Skeletal muscle tissue (tissue), 4 donors: ENCODE results near the gene IL19. TPM values are rescaled to one million over a fixed set of nuclear protein-coding genes. Genes with fewer than 3 reads are reported as not detected.

Experiments
- H3K27ac ChIP-seq: one replicate; pipeline ENCODE4 v1.7.0; 2013; ENCODE audit warnings: mild to moderate bottlenecking, low read depth, low read length, inconsistent platforms
- H3K27me3 ChIP-seq, 3 donors: one replicate each; pipeline ENCODE4 v1.7.0; 2013; ENCODE audit warnings: low read length in 3 of 3; ENCODE audit not compliant: control insufficient read depth in 3 of 3, insufficient read depth in 3 of 3
- H3K36me3 ChIP-seq, 3 donors: one replicate each; pipeline ENCODE4 v1.7.0; 2013; ENCODE audit warnings: low read length in 3 of 3; ENCODE audit not compliant: control insufficient read depth in 3 of 3, insufficient read depth in 3 of 3
- H3K4me1 ChIP-seq, 3 donors: one replicate each; pipeline ENCODE4 v1.7.0; 2013; ENCODE audit warnings: low read length in 3 of 3, mild to moderate bottlenecking in 3 of 3; ENCODE audit not compliant: control insufficient read depth in 3 of 3, insufficient read depth in 3 of 3
- H3K4me3 ChIP-seq, 3 donors: one replicate each; pipeline ENCODE4 v1.7.0; 2013; ENCODE audit warnings: low read length in 3 of 3
- H3K9ac ChIP-seq, 3 donors: one replicate each; pipeline ENCODE4 v1.7.0; 2013; ENCODE audit warnings: low read length in 3 of 3, mild to moderate bottlenecking in 3 of 3, moderate library complexity in 2 of 3, low read depth in 1 of 3
- H3K9me3 ChIP-seq, 3 donors: one replicate each; pipeline ENCODE4 v1.7.0; 2013; ENCODE audit warnings: low read length in 3 of 3; ENCODE audit not compliant: control insufficient read depth in 3 of 3
- total RNA-seq: library from RNA; depleted of rRNA; stranded (reverse); fragments of >200 nt; gene quantifications from one replicate; pipeline ENCODE4 v1.2.3, GENCODE V29; 2014
- donor health status: Osteomylitis.

IL19 gene
- total RNA-seq, 1 donor from 2014 or later = not detected

DNA sequence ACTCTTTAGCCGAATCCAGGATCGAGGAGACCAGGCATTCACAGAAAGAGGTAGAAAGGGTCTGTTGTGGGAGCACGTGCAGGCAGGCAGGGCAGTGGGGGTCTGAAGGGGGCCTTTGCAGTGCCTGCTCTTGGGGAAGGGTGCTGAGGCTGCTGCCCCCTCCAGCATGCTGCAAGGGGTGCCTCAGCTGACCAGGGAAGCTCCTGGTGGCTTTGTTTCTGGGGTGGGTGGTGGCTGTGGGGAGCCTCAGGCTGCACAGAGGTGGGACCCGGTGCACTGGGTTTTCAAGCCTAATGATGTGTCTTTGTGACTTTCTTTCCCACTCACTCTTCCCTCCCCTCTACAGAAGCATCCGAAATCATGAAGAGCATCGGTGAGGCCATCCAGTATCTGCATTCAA lies 41.5 kb upstream of the IL19 start:
- H3K4me3 ChIP-seq = no peak overlapping the region
- peaks cover 44 to 49% (median 45%) of the 10 kb centered on the region in 3 donors for H3K36me3 ChIP-seq
- H3K27me3 ChIP-seq = no peaks in the 10 kb centered on the region
- no peaks in the 10 kb centered on the region for H3K9me3 ChIP-seq
- no peak overlapping the region for H3K27ac ChIP-seq
- H3K4me1 ChIP-seq = peaks cover 26 to 39% (median 31%) of the 10 kb centered on the region in 3 donors
- H3K9ac ChIP-seq = no peak overlapping the region

DNA sequence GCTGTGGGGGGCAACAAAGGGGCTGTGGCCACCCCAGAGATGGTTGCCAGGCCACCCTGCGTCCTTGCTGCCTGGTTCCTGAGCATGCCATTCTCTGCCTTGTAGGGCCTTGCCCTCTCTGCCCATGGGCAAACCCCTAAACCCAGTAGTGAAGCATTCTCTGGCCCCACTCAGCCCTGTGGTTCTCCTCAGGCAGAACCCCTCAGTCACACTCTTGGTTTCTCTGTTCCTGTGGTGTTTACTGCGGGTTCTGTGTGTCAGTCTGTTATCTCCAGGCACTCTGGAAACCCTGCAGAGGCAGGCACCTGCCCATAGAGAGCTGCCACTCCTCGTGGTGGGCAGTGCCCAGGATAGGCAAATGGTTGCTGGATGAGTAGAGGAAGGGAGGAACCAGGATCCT lies 41.1 kb upstream of the IL19 start:
- H3K9ac ChIP-seq = no peak overlapping the region
- H3K27me3 ChIP-seq = no peaks in the 10 kb centered on the region
- H3K4me3 ChIP-seq = no peak overlapping the region
- peaks cover 45 to 49% (median 49%) of the 10 kb centered on the region in 3 donors for H3K36me3 ChIP-seq
- H3K4me1 ChIP-seq = peaks cover 21 to 35% (median 26%) of the 10 kb centered on the region in 3 donors
- H3K9me3 ChIP-seq = no peaks in the 10 kb centered on the region
- H3K27ac ChIP-seq = no peak overlapping the region

DNA sequence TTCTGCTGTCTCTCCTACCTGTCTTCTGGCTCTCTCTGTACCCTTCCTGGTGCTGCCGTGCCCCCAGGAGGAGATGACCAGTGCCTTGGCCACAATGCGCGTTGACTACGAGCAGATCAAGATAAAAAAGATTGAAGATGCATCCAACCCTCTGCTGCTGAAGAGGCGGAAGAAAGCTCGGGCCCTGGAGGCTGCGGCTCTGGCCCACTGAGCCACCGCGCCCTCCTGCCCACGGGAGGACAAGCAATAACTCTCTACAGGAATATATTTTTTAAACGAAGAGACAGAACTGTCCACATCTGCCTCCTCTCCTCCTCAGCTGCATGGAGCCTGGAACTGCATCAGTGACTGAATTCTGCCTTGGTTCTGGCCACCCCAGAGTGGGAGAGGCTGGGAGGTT lies 38.1 kb upstream of the IL19 start:
- Histone ChIP-seq H3K27me3 (no peaks in the 10 kb centered on the region), H3K9me3 (no peaks in the 10 kb centered on the region), H3K9ac (no peak overlapping the region), H3K4me3 (no peak overlapping the region), H3K36me3 (peaks cover 50 to 59% (median 56%) of the 10 kb centered on the region in 3 donors), H3K4me1 (peaks cover 0 to 21% (median 9%) of the 10 kb centered on the region in 3 donors), H3K27ac (no peak overlapping the region)

DNA sequence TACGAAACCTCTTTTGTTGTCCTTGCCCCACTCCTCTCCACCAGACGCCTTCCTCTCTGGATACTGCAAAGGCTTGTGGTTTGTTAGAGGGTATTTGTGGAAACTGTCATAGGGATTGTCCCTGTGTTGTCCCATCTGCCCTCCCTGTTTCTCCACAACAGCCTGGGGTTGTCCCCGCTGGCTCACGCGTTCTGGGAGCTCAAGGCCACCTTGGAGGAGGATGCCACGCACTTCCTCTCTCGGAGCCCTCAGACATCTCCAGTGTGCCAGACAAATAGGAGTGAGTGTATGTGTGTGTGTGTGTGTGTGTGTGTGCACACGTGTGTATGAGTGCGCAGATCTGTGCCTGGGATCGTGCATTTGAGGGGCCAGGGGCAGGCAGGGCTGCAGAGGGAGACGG lies 37.6 kb upstream of the IL19 start:
- no peaks in the 10 kb centered on the region for H3K27me3 ChIP-seq
- peaks cover 50 to 59% (median 56%) of the 10 kb centered on the region in 3 donors for H3K36me3 ChIP-seq
- no peak overlapping the region for H3K4me3 ChIP-seq
- peaks cover 0 to 22% (median 11%) of the 10 kb centered on the region in 3 donors for H3K4me1 ChIP-seq
- no peak overlapping the region for H3K27ac ChIP-seq
- no peaks in the 10 kb centered on the region for H3K9me3 ChIP-seq
- no peak overlapping the region for H3K9ac ChIP-seq

DNA sequence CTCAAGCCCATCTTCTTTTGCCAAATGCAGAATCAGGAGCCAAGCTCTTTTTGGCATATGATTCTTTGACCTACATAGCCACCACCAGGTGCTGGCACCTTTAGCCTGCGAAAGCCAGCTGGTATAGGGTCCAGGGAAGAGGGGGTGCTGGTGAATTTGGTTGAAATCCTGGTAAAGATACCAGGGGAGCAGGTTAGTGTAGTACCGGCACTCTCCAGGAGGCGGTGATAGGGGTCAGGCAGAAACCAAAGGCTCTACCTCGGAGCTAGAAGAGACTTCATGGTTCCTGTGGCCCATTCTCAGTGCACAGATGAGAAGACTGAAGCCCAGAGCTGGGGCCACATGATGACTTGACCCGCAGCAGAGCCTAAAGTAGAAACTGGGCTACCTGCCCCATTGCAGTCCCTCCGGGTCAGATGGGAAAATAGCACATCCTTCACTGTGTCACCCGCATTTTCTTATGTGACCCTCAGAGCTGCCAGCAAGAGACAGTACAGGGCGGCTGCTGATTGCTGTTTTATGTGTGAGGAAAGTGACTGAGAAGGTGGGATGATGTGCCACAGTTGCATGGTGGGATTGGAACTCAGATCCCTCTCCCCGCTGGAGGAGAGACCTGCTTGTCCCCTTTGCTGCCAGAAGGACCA lies 36.0 kb upstream of the IL19 start:
- Histone ChIP-seq H3K9ac (no peak overlapping the region), H3K4me1 (peaks cover 10 to 31% (median 20%) of the 10 kb centered on the region in 3 donors)

DNA sequence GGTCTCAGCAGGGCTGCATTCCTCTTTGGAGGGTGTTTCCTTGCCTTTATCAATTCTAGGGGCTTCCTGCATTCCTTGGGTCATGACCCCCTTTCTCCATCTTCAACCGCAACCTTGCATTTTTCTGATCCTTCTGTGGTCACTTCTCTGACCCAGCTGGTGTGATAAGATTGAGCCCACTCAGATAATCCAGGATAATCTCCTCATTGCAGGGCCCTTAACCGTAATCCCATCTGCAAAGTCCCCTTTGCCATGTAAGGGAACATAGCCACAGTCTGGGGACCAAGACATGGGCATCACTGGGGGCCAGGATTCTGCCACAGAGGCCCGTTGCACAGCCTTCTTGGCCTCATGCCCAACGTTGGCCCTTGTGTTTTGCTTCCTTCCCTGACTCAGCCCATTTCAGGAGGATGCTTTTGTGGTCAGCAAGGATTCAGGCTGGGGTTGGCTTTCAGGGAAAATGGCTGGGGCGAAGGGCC lies 35.0 kb upstream of the IL19 start:
- no peak overlapping the region for H3K27ac ChIP-seq
- peaks cover 10 to 35% (median 20%) of the 10 kb centered on the region in 3 donors for H3K4me1 ChIP-seq
- H3K4me3 ChIP-seq = no peak overlapping the region
- no peaks in the 10 kb centered on the region for H3K27me3 ChIP-seq
- peaks cover 33 to 42% (median 40%) of the 10 kb centered on the region in 3 donors for H3K36me3 ChIP-seq
- no peak overlapping the region for H3K9ac ChIP-seq
- no peaks in the 10 kb centered on the region for H3K9me3 ChIP-seq

More for the DNA sequence above, 36.0 kb upstream of the IL19 start:
- H3K4me3 ChIP-seq = no peak overlapping the region
- H3K36me3 ChIP-seq = peaks cover 42 to 52% (median 50%) of the 10 kb centered on the region in 3 donors
- H3K27ac ChIP-seq = no peak overlapping the region
- no peaks in the 10 kb centered on the region for H3K9me3 ChIP-seq
- no peaks in the 10 kb centered on the region for H3K27me3 ChIP-seq

DNA sequence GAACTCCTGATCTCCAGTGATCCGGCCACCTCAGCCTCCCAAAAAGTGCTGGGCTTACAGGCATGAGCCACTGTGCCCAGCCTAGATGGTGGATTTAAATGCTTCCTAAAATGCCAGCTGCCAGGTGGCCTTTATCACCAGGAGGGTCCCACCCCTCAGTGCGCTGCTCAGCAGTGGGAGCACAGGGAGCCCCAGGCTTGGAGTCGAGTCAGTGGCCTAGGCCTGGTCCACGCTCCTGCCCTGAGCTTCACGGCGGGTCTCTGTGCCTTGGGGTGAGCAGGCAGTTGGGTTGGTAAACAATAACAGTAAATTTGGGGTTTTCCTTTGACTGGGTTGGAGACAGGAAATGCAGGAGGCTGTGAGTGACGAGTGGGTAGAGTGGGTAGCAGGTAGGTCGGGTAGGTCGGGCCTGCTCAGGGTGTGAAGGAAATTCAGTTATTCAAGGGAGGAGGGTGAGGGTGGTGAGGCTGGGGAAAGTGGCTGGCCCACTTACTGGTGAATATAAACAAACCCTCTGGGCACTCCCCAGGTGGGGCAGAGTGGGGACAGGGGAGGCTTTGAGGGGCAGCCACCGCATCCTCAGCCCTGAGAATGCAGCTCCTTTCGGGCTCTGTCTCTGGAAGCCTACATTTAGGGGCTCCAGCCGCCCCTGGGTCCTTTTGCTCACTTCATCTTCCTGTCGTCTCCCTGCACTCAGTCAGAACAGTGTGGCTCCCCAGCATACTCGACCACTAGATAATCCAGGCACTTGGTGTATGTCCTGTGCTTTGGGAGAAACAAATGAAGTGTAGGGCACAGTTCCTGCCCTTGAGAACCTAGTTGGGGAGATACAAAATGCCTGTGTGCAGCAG lies 33.5 kb upstream of the IL19 start:
- Histone ChIP-seq H3K4me3 (no peak overlapping the region), H3K27me3 (no peaks in the 10 kb centered on the region), H3K4me1 (peaks cover 10 to 35% (median 20%) of the 10 kb centered on the region in 3 donors), H3K9me3 (no peaks in the 10 kb centered on the region), H3K36me3 (peaks cover 18 to 27% (median 25%) of the 10 kb centered on the region in 3 donors), H3K9ac (no peak overlapping the region), H3K27ac (no peak overlapping the region)

DNA sequence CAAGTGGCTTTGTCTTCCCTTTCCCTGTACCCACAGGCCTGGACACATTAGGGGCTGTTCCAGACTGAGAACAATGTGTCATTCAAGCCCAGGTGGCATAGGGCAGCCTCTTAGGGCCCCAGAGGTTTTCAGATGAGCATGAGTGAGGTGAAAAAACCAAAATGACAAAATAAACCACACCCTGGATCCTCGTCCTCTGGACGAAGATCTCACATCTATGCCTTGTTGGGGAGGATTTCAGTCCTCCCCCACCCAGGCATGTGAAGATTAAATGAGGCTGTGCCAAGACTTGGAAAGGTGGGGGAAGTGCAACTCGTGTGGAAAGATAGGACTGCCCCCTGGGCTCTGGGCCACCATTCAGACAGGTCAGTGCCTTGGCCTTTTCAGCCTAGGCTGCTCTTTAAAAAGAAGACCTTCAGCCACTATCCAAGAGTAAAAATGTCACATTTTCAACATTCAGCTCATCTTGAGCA lies 32.8 kb upstream of the IL19 start:
- H3K4me1 ChIP-seq = peaks cover 10 to 35% (median 20%) of the 10 kb centered on the region in 3 donors
- H3K36me3 ChIP-seq = peaks cover 11 to 21% (median 19%) of the 10 kb centered on the region in 3 donors
- H3K4me3 ChIP-seq = no peak overlapping the region
- H3K9me3 ChIP-seq = no peaks in the 10 kb centered on the region
- H3K9ac ChIP-seq = no peak overlapping the region
- no peaks in the 10 kb centered on the region for H3K27me3 ChIP-seq
- no peak overlapping the region for H3K27ac ChIP-seq

DNA sequence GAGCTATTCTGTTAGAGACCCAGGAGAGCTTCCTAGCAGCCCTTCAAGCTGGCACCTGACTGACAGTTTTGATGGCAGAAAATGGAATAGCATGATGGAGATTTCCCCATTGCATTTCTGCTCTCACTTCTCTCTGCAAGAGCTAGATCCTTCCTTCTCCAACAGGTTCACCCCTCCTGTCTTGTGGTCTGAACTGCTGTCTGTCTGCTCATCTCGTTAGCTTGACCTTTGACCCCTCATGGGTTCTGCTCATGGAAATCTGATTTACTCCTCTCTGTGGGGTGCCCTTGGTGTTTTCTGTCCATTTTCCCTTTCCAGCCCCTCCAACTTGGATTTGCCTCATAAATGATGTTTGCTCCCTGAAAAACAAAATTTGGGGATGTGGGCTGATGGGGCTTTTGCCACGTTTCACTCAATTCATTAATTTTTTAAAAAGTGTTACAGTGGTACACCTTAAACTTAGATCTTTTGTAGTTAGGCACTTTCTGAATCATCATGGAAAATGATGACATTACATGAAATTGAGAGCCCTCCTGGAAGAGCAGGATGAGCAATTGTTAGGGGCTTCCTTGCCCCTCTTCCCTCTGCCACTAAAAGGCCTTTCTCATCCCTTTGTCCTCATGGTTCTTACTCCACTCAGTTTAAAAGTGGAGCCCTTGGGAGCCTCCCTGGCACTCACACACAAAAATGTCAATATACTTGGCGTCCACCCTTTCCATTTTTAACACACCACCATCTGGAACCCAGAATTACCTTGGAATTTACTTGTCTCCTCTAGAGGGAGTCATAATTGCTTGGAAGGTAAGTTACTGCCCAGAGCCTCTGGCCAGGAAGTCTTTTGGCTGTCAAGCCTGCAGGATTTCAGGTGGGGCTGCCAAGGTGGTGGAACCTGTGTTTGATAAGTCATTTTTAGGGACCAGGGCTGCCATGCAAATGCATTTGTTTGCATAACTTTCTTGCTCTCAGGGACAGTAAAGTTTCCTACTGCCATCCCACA lies 31.9 kb upstream of the IL19 start:
- Histone ChIP-seq H3K27me3 (no peaks in the 10 kb centered on the region), H3K9ac (no peak overlapping the region), H3K4me3 (no peak overlapping the region), H3K27ac (no peak overlapping the region), H3K36me3 (peaks cover 6 to 14% (median 13%) of the 10 kb centered on the region in 3 donors), H3K9me3 (no peaks in the 10 kb centered on the region), H3K4me1 (peaks cover 10 to 35% (median 20%) of the 10 kb centered on the region in 3 donors)
